T-helper 2 cell treated with Interferon-gamma antibody and Interleukin-4, amounts not matched to agents 100 ng/mL and 5 ng/mL, for 36 hours (primary cell): ENCODE data around the gene TMEM38B. TPM values are rescaled to one million over a fixed set of nuclear protein-coding genes. Genes with fewer than 3 reads are reported as not detected.
"Not testable (repeated sequence)": the region's sequence is repeated elsewhere in the genome, so short reads cannot be mapped to it uniquely, and the experiment has no call there.

Experiments used
- intact Hi-C: fragments of 100-400 bp; cut with micrococcal nuclease; formaldehyde crosslinking; loops from one replicate; pipeline ENCODE4 v1.15.1; 2023
- total RNA-seq: library from RNA; stranded (reverse); gene quantifications from 2 replicates; pipeline ENCODE4 v1.2.3, GENCODE V29; 2022

The TMEM38B gene
- total RNA-seq, 1 donor from 2014 or later: 4.5 TPM

- intact Hi-C loops: no loop called here
Observed at GRCh38 chr9:105681313-105681712, 13.0 kb upstream of the TMEM38B start.

DNA sequence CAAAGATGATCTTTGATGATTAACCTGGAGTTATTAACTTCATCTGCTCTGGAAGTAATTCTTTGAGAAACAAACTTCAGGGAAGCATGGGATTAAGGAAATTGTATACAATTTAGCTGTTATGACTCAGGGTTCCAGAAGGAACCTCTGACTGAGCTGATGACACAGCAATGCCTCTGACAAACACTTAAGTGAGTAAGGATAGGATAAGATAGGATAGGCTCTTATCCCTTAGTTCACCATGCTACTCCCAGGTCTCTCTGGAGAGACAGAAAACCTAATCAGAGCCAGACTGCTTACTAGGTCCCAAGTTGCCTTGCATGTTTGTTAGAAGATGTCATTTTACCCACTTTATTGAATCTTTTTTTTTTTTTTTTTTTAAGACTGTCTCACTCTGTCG is 12.6 kb upstream of the TMEM38B start:
- intact Hi-C loops: no loop called here

DNA sequence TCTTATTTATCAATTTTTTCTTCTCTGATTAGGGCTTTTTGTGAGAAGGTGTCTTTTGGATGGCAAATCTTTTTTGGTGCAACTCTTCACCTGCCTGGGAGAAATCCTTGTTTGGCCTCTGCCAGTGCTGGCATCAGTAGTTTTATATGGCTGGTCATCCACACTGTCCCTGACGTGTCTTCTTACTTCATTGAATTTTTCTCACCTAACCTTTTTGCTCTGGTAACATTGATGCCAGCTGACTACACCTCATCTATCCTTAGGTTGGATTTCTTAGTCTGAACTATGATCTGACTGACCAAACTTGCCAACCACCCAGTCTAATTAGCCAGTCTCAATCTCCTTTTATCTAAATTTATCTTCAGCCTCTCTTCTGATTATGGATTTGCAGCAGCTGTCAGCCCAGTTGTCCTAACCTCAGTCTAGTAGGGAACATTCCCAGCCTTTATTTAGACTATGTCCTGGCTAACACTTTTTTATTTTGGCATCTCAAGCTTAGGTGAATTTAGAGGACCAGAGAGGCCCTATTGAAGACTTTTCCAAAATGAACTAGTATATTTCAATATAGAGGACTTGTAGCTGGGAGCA is 10.6 kb upstream of the TMEM38B start:
- intact Hi-C loops: no loop called here

DNA sequence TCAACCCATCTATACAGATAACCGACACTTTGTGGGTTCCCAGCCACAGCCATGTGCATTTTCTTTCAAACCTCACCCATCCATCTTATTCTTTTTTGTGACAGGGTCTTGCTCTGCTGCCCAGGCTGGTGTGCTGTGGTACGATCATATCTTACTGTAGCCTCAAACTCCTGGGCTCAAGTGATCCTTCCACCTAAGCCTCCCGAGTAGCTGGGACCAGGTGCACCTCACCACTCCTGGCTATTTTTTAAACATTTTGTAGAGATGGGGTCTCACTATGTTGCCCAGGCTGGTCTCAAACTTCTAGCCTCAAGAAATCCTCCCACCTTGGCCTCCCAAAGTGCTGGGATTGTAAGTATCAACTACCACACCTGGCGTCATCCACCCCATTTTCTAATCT is 7.4 kb upstream of the TMEM38B start:
- intact Hi-C loops: no loop called here

GRCh38 chr9:105690742-105691141 is 3.6 kb upstream of the TMEM38B start:
- intact Hi-C loops: loop anchor here (5.0 to 10.0 kb wide), 4 partner anchors 194 to 1598 kb away; partner anchors contain the start of genes NIPSNAP3A and SMC2

DNA sequence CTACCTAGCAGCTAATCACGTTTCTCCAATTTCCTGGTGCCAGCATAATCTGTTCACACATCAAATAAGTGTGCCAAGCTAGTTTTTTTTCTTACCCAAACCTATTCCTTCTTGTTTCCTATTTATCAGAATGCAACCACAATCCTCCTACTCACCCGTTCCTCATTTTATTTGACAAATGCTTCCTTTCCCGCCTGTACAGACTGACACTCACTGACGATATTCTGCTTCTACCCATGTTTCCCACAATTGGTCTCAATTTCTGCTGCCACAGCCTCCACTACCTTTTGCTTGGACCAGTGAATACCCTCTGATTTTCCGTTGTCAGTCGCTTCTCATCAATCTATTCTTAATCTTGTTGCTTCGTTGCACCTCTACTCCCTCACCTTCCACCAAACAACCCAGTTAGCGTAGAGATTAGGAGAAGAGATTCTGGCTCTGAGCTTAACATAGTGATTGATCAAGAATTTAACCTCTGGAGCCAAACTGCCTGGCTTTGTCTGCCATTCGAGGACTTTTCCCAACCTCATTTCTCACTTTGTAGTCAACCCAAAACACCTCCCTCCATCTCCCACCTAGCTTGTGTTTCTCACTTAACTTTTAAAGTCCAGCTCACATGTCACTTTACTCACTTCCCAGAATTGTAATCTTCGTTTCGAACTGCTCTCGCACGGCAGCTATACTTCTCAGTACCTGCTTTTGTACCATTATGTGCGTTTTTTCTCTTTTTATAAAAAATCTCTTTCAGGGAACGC is 729 bp upstream of the TMEM38B start:
- intact Hi-C loops: loop anchor here (1.0 to 10.0 kb wide), 8 partner anchors 25 to 1601 kb away; partner anchors contain the start of genes FKTN, NIPSNAP3A, SLC44A1 and SMC2

DNA sequence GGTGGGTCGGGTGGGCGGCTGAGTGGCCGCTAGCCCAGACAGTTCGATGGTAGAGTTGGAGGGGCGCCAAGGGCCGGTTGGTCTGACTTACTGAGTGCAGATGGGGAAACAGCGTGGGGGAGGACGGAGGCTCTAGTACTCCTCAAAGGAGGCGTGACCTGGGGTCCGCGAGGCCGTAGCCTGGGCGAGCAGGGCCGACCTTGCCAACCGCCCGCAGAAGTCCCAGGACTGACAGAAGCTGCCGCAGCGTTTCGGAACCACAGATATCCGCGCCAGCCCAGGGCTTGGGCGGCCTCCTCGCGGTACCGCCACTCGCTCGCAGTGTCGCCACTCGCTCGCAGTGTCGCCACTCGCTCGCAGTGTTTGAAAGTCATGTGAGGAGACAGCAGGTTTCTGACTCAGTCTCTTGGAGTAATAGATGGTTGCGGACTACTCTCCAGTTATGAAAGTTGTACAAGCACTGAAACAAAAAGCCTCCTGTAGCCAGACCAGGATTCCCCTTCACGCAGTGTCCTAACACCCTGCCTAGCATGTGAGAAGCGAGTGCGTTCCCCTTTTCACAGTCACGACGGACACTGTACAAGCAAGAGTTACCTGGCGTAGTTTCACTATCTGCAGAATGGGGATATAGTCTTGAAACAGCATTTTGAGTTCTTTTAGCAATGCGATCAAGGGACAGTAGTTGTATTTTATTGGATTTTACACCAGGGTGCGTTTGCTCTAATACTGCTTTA is 674 bp downstream of the TMEM38B start:
- intact Hi-C loops: loop anchor here (1.0 to 10.0 kb wide), 8 partner anchors 24 to 1603 kb away; partner anchors contain the start of genes FKTN, NIPSNAP3A, SLC44A1 and SMC2

- intact Hi-C loops: loop anchor here (10.0 kb wide), 3 partner anchors 188 to 952 kb away; partner anchors contain the start of gene NIPSNAP3A
Observed at GRCh38 chr9:105696219-105696793, 2.0 kb downstream of the TMEM38B start.

GRCh38 chr9:105697871-105698270 is 3.5 kb downstream of the TMEM38B start:
- intact Hi-C loops: loop anchor here (10.0 kb wide), 3 partner anchors 187 to 953 kb away; partner anchors contain the start of gene NIPSNAP3A

- intact Hi-C loops: loop anchor here (10.0 kb wide), 3 partner anchors 186 to 954 kb away; partner anchors contain the start of gene NIPSNAP3A
Observed at GRCh38 chr9:105698348-105698870, 4.1 kb downstream of the TMEM38B start.

GRCh38 chr9:105700668-105701067 is 6.3 kb downstream of the TMEM38B start:
- intact Hi-C loops: no loop called here

- intact Hi-C loops: no loop called here
Observed at GRCh38 chr9:105701145-105701544, 6.8 kb downstream of the TMEM38B start.

- intact Hi-C loops: no loop called here
Observed at GRCh38 chr9:105702207-105702606, 7.9 kb downstream of the TMEM38B start.

DNA sequence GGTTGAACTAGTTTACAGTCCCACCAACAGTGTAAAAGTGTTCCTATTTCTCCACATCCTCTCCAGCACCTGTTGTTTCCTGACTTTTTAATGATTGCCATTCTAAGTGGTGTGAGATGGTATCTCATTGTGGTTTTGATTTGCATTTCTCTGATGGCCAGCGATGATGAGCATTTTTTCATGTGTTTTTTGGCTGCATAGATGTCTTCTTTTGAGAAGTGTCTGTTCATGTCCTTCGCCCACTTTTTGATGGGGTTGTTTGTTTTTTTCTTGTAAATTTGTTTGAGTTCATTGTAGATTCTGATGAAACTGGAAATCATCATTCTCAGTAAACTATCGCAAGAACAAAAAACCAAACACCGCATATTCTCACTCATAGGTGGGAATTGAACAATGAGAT is 9.3 kb downstream of the TMEM38B start:
- intact Hi-C loops: not testable (repeated sequence)

GRCh38 chr9:105706156-105706555 is 11.8 kb downstream of the TMEM38B start:
- intact Hi-C loops: no loop called here

DNA sequence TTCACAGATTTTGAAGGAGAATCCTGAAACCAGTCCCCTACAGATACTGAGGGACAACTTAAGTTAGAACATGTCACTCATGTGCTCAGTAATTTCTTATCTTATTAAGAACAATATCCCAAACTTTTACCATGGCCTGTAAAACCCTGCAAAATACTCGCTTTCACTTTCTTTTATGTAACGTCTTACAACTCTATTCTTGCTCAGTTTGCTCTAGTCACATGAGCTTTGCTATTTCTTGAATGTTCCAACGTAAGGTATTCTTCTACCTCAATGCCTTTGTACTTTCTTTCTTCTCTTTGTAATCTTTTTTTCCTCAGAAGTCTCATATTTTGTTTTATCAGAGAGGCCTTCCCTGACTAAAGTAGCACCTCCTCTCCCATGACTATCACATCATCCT is 14.1 kb downstream of the TMEM38B start:
- intact Hi-C loops: no loop called here

DNA sequence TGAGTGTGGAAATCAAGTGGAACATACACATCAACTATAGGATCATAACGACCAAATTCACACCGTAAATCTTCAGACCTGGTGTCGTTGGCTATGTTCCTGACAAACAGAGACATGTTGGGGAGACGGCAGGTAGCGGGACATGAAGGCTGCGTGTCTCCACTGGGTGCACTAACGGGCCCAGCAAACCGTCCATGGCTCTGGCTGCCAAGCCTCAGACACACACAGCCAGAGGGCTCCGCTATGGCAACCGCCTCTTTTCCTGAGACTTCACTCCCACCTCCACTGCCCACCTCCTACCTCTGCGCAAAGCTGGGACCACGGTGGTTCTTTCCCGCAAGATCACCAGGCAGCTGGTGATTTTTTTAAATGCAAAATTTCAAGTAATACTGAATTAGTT is 16.3 kb downstream of the TMEM38B start:
- intact Hi-C loops: no loop called here

DNA sequence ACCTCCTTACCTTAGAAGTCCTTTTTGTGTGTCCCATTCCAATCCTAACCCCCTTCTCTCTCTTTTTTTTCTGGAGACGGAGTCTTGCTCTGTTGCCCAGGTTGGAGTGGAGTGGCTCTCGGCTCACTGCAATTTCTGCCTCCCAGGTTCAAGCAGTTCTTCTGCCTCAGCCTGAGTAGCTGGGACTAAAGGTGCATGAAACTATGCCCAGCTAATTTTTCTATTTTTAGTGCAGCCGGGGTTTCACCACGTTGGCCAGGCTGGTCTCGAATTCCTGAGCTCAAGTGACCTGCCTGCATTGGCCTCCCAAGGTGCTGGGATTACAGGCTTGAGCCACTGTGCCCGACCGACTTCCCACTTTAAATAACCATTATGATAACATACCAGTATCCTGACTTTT is 17.5 kb downstream of the TMEM38B start:
- intact Hi-C loops: no loop called here

DNA sequence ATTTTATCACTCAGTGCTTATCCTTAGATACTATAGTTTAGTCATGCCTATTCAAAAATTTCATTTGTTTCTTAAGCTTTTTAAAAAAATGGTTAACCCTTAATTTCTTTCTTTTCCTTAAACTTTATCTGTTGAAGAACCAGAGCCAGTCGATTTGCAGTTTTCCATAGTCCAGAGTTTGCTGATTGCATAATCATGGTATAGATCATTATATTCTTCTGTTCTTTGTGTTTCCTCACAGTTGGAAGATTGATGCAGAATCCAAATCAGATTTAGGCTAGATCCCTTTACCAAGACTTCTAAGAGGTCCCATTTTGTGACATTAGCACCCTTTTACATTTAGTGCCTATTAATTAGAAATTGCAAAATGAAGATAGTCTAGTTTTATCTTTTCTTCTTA is 18.0 kb downstream of the TMEM38B start:
- intact Hi-C loops: no loop called here

- intact Hi-C loops: no loop called here
Observed at GRCh38 chr9:105712773-105713172, 18.4 kb downstream of the TMEM38B start.
